Measurements from ENCODE around the gene CTSW.

The CTSW gene

GRCh38 chr11:65903068-65903481 is 23.4 kb downstream of the CTSW start:
- peak; percentile 91 for DNase-seq (ENCODE audit: low spot score)

DNA sequence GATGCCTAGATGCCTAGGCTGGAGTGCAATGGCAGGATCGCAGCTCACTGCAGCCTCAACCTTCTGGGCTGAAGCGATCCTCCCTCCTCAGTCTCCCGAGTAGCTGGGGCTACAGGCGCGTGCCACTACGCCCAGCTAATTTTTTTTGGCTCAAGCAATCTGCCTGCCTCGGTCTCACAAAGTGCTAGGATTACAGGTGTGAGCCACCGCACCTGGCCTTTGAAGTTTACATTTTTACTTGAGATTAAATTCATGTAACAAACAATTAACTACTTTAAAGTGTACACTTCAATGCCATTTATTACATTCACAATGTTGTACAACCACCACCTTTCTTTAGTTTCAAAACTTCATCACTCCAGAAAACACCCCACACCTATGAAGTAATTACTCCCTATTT is 24.1 kb downstream of the CTSW start:
- no peak for DNase-seq (ENCODE audit: low spot score)

DNA sequence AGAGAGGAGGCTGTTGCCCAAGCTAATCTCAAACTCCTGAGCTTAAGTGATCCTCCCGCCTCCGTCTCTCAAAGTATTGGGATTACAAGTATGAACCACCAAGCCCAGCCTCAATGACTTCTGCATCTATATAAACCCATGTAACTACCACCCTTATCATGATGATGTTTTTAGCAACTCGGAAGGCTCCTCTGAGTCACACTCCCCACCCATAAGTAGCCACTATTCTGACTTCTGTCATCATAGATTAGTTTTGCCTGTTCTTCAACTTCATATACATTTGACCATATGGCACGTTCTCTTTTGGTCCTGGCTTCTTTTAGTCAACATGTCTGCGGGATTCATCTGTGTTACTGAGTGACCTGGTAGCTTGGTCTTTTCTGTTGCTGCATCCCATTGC is 27.0 kb downstream of the CTSW start:
- DNase-seq (ENCODE audit: low spot score): no peak

GRCh38 chr11:65907878-65908277 is 28.2 kb downstream of the CTSW start:
- no peak for DNase-seq (ENCODE audit: low spot score)

DNA sequence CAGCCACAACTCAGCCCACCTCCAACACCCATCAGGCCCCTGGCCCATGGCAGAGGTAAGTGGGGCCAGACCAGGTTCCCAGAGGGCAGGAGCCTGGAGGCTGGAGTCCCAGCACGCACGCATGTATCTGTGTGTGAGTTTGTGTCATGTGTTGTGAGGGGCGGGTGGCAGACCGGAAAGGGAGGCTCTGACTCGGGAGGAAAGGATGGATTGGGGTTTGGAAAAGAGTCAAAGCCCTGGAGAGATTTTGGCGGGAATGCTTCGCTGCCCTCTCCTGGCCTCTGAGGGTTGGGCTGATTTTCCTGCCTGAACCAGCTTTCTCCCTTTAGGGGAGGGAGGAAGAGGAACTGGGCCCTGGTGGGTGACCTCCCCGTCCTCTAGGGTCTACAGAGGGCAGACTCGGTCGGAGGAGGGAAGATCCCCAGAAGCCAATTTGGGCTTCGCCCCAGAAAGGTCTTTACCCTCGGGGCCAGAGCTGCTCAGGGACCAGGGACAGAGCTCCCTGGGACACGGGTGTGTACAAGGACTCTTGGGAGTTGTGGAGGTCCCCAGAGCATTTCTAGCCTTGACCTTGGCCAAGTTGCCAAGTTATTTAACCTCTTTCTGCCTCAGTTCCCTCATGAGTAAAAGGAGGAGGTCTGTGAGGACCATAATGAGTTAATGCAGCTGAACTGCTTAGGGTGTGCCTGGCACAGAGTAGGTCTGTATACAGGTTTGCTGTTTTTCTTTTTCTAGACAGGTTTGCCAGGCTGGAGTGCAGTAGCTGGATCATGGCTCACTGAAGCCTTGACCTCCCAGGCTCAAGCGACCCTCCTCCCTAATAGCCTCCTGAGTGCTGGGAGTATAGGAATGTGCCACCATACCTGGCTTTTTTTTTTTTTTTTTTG is 32.3 kb downstream of the CTSW start:
- peak; percentile 93 for DNase-seq (ENCODE audit: low spot score)

DNA sequence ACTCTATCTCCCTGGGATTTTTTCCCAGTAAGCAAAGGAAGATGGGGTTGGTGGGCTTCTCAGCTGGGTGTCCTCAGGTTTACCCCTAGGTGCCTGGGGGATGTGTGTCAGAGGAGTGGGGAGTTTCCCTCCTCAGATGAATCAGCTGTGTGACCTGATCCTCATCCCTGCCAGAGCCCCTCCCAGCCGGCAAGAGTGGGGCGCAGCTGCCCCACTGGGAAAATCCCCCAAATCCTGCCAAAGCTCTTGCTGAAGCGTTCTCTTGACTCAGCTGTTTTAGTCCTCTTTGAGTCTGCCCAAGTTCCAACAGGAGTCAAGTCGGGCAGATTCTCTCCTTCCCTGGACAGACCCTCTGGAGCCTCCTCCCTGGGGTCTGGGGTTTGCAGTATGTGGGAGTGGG is 33.2 kb downstream of the CTSW start:
- DNase-seq (ENCODE audit: low spot score): peak; percentile 49

- DNase-seq (ENCODE audit: low spot score): no peak
Observed at GRCh38 chr11:65915101-65915820, 35.6 kb downstream of the CTSW start.

DNA sequence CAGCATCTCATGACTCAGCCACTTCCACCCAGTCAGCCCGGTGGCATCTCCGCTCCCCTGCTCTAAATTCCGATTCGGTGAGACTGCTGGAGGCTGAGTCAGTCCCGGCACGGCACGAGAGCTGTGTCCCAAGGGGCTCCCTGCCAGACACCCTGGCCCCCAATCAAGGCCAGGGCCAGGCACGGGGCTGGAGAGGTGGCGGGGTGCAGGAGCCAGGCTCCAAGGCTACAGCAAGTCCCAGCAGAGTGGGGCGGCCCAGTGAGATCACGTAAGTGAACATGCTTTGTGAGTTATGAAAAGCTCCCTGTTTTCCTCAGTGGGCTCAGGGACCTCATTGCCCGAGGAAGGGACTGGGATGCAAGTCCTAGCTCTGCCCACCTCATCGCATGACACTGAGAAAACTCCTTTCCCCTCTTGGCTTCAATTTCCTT is 36.2 kb downstream of the CTSW start:
- peak; percentile 96 for DNase-seq (ENCODE audit: low spot score)

GRCh38 chr11:65916391-65916790 is 36.8 kb downstream of the CTSW start:
- DNase-seq (ENCODE audit: low spot score): no peak

DNA sequence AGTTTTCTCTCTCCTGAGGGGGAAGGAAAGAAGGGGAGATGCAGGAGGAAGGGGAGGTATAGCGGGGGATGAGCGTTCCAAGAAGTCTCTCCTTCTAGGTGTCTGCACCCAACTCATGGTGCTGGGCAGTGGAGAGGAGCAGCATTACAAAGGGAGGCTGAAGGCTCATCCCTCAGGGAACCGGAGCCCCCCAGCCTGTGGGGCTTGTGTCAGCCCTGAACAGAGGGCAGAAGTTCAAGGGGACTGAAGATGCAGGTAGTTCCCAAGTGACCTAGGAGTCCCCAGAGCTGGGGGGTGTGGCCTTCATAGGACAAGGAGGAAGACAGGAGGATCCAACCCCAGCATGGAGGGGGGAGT is 37.4 kb downstream of the CTSW start:
- no peak for DNase-seq (ENCODE audit: low spot score)

DNA sequence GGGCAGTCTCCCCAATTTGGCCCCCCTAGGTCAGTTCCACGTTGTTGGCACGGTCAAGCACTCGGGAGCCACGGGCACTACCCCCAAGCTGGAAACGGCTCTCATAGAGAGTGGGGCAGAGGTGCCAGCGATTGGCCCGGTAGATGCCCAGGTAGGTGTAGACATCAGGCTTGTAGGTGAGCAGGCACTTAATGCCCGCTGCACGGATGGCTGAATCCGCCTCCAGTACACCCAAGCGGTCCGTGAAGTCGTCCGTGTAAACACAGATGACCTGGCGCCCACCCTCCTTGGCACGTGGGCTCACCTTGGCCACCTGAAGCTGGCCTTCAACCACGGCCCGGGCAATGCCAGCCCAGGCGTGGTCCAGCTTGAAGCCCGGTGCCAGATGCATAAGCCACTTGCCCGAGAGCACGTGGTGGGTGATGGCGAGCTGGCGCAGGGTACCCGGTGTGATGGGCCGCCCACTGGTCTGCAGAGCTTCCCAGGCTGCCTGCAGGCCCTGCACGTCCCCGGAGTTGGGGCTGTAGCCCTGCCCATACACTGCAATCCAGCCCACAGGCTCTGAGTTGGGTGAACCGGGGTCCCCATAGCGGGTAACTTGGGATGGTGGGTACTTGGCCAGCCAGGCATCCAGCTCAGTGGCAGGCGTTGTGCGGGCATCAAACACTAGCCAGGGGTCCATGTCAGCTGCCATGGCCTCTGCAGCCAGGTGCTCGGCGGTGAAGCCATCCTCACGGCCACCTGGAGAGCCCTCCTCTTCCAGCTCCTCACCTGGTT is 38.0 kb downstream of the CTSW start:
- no peak for DNase-seq (ENCODE audit: low spot score)

DNA sequence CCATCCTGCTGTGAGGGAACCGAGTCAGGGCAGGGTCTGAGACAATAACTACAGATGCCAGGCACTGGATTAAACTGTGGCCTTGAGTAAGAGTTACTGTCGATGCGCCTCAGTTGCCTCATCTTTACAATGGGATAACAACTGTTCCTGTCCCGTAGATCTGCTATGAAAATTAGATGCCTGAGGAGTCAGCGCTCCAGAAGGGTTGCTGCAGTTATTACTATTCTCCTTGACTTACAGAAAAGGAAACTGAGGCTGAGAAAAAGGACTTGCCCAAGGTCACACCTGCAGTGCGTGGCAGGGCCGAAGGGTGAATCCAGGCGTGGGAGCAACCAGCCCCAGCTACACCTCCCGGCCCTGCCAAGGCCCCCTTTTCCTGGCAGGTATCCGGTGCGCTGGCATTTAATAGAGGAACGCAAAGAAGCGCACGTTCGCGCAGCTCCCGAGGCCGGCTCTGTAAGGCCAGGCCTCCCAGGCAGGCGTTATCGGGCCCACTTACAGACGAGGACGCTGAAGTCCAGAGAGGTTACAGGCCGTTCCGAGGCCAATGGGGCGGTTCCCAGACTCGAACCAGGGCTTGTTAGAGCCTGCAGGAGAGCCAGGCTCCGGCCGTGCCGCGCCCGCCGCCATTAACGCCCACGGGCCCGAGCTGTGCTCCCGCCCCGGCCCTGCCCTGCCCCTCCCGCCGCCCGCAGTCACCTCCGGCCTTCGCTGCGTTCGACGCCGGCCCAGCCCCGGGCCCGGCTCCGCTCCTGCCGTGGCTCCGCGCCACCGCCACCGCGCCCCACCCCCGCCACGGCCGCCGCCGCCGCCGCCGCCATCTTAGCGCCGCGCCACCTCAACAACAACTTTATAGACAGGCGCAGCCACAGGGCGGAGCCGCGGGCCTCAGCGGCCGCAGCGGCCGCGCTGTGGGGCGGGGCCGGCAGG is 38.8 kb downstream of the CTSW start, which contains the start of gene C11orf68:
TSS of gene C11orf68 (minus strand) at position 852 of the 930 bp plus-strand sequence. CDS start at position 821, 31 bp downstream.
- no peak for DNase-seq (ENCODE audit: low spot score)

- DNase-seq (ENCODE audit: low spot score): peak; percentile 98
Observed at GRCh38 chr11:65919141-65919572, 39.5 kb downstream of the CTSW start, which contains the start of gene DRAP1. Gene DRAP1 (plus strand): TSS chr11:65919426. CDS start chr11:65919502, 76 bp downstream.

- DNase-seq (ENCODE audit: low spot score): no peak
Observed at GRCh38 chr11:65919573-65920371, 40.1 kb downstream of the CTSW start.

- no peak for DNase-seq (ENCODE audit: low spot score)
Observed at GRCh38 chr11:65920372-65920802, 40.8 kb downstream of the CTSW start.

DNA sequence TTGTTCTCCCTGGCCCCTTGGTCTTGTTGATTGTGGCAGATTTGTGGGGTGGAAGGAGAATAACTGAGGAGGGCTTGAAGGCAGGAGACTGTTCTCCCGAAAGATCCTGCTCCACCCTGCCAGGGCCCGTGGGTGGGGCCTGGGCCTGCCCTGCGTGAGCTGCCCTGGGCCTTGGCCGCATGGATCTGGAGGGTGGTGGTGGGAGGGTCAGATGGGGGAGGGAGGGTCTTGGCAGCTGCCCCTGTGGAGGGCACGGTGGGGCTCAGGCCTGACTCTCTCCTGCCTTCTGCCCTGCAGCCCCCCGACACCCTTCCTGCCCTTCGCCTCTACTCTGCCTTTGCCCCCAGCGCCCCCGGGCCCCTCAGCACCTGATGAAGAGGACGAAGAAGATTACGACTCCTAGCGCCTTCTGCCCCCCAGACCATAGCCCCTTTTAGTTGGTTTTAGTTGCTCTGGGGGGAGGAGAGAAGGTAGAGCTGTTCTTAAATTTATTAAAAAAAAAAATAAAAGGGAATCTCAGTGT is 41.5 kb downstream of the CTSW start:
- no peak for DNase-seq (ENCODE audit: low spot score)

GRCh38 chr11:65921876-65922275 is 42.2 kb downstream of the CTSW start:
- DNase-seq (ENCODE audit: low spot score): no peak

GRCh38 chr11:65922565-65922964 is 42.9 kb downstream of the CTSW start:
- no peak for DNase-seq (ENCODE audit: low spot score)

DNA sequence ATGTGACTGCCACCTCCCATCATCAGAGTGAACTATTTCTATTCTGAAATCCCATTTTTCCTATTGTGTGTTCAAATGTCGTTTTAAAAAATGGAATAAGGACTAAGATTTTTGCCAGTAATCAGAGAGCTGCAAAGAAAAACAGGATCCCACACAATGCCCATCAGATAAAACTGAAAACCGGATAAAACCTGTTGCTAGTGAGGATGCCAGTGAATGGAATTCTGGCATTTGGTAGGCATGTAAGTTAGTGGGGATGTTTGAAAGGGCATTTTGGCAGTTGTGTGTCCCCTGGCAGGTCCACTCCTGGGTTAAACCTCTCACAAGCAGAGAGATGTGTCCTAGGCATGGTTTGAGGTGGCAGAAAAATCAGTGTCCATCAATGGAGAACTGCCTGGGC is 45.8 kb downstream of the CTSW start:
- no peak for DNase-seq (ENCODE audit: low spot score)

- DNase-seq (ENCODE audit: low spot score): no peak
Observed at GRCh38 chr11:65927904-65928397, 48.3 kb downstream of the CTSW start.
